GM19025 (cell line): ENCODE data around the gene TIGD6.

ENCODE experiments used
- ATAC-seq: cut with Tn5 transposase; IDR thresholded peaks from one replicate; pipeline ENCODE4 v1.9.1; 2021; ENCODE audit warnings: mild to moderate bottlenecking, low read depth, moderate library complexity; ENCODE audit not compliant: unreplicated experiment

The TIGD6 gene

GRCh38 chr5:149982505-149982904 is 17.9 kb downstream of the TIGD6 start:
- no peak for ATAC-seq

GRCh38 chr5:149981206-149981605 is 19.2 kb downstream of the TIGD6 start:
- no peak for ATAC-seq

- no peak for ATAC-seq
These were observed 20.6 kb downstream of the TIGD6 start for GRCh38 chr5:149979896-149980295.

GRCh38 chr5:149975409-149975808 is 25.0 kb downstream of the TIGD6 start:
- no peak for ATAC-seq

GRCh38 chr5:149969181-149969930 is 31.1 kb downstream of the TIGD6 start:
- ATAC-seq, result no peak

GRCh38 chr5:149966946-149967345 is 33.5 kb downstream of the TIGD6 start:
- ATAC-seq, result no peak

GRCh38 chr5:149963729-149964128 is 36.7 kb downstream of the TIGD6 start:
- no peak for ATAC-seq

- no peak for ATAC-seq
These were observed 37.7 kb downstream of the TIGD6 start for GRCh38 chr5:149962601-149963300.

- no peak for ATAC-seq
These were observed 38.5 kb downstream of the TIGD6 start for GRCh38 chr5:149961957-149962409.

- ATAC-seq, result no peak
These were observed 39.2 kb downstream of the TIGD6 start for GRCh38 chr5:149961186-149961685.

- peak; percentile 99 for ATAC-seq
These were observed 39.9 kb downstream of the TIGD6 start, which contains the start of gene SLC26A2 for GRCh38 chr5:149960272-149961185. TSS of gene SLC26A2 (plus strand) at chr5:149960758. CDS start at chr5:149977653, 16,895 bp downstream.

GRCh38 chr5:149959406-149960236 is 40.8 kb downstream of the TIGD6 start:
- ATAC-seq, result no peak

GRCh38 chr5:149957855-149958254 is 42.6 kb downstream of the TIGD6 start:
- no peak for ATAC-seq

- no peak for ATAC-seq
These were observed 43.8 kb downstream of the TIGD6 start for GRCh38 chr5:149956685-149957084.

- ATAC-seq, result no peak
These were observed 45.7 kb downstream of the TIGD6 start for GRCh38 chr5:149954798-149955197.

GRCh38 chr5:149953436-149954121 is 46.9 kb downstream of the TIGD6 start:
- no peak for ATAC-seq

- ATAC-seq, result no peak
These were observed 49.2 kb downstream of the TIGD6 start for GRCh38 chr5:149951138-149951749.

- ATAC-seq, result no peak
These were observed 51.5 kb downstream of the TIGD6 start for GRCh38 chr5:149948993-149949392.

- no peak for ATAC-seq
These were observed 54.3 kb downstream of the TIGD6 start for GRCh38 chr5:149946118-149946517.
